GM23338 (cell line): ENCODE data around the gene RELL1. TPM values are rescaled to one million over a fixed set of nuclear protein-coding genes. Genes with fewer than 3 reads are reported as not detected.

Experiments used
- ATAC-seq: fragments of 200-7000 bp; cut with Tn5 transposase; 3 replicates; pipeline ENCODE4 v1.9.1; 2020
- DNase-seq: peaks from one replicate; pipeline ENCODE4 v3.0.0-alpha.2; 2015; ENCODE audit warnings: low spot score
- H2AFZ ChIP-seq: fragments of 200-600 bp; sonication (generic); 2 replicates; pipeline ENCODE4 v1.8.0; 2016; ENCODE audit warnings: antibody characterized with exemption, mild to moderate bottlenecking, moderate library complexity
- H3F3A ChIP-seq: fragments of 200-600 bp; sonication (generic); replicated peaks from 2 replicates; pipeline ENCODE4 v1.8.0; 2017; ENCODE audit warnings: antibody characterized with exemption, mixed run types, low read depth
- H3K27ac ChIP-seq: fragments of 200-600 bp; sonication (generic); 2 replicates; pipeline ENCODE4 v1.6.1; 2016; ENCODE audit warnings: low read depth
- H3K27me3 ChIP-seq: fragments of 200-600 bp; sonication (generic); 2 replicates; pipeline ENCODE4 v1.8.0; 2016; ENCODE audit warnings: mild to moderate bottlenecking, mixed run types, moderate library complexity; ENCODE audit not compliant: insufficient read depth
- H3K36me3 ChIP-seq: fragments of 200-600 bp; sonication (generic); 2 replicates; pipeline ENCODE4 v1.8.0; 2016; ENCODE audit warnings: mild to moderate bottlenecking; ENCODE audit not compliant: insufficient read depth
- H3K4me1 ChIP-seq: fragments of 200-600 bp; sonication (generic); 2 replicates; pipeline ENCODE4 v1.8.0; 2016; ENCODE audit warnings: mild to moderate bottlenecking, moderate library complexity; ENCODE audit not compliant: insufficient read depth
- H3K4me2 ChIP-seq: fragments of 200-600 bp; sonication (generic); 2 replicates; pipeline ENCODE4 v1.7.1; 2017; ENCODE audit warnings: mixed run types
- H3K4me3 ChIP-seq: fragments of 200-600 bp; sonication (generic); 2 replicates; pipeline ENCODE4 v1.6.1; 2016; ENCODE audit warnings: mixed run types
- H3K79me2 ChIP-seq: fragments of 200-600 bp; sonication (generic); replicated peaks from 2 replicates; pipeline ENCODE4 v1.8.0; 2017; ENCODE audit warnings: mild to moderate bottlenecking; ENCODE audit not compliant: insufficient read depth
- H3K9me2 ChIP-seq: fragments of 200-600 bp; sonication (generic); 2 replicates; pipeline ENCODE4 v1.8.0; 2017; ENCODE audit not compliant: insufficient read depth
- H4K20me1 ChIP-seq: fragments of 200-600 bp; sonication (generic); replicated peaks from 2 replicates; pipeline ENCODE4 v1.8.0; 2017; ENCODE audit warnings: mild to moderate bottlenecking; ENCODE audit not compliant: insufficient read depth
- H3K27ac Mint-ChIP-seq: 2 replicates; pipeline ENCODE4 v1.8.0; 2020; ENCODE audit warnings: inconsistent platforms, mild to moderate bottlenecking, moderate library complexity, mixed read lengths
- H3K27me3 Mint-ChIP-seq: 3 replicates; pipeline ENCODE4 v1.8.0; 2022; ENCODE audit warnings: low read depth, mild to moderate bottlenecking, moderate library complexity, mixed read lengths, inconsistent platforms; ENCODE audit not compliant: insufficient read depth, poor library complexity
- H3K36me3 Mint-ChIP-seq: 3 replicates; pipeline ENCODE4 v1.8.0; 2021; ENCODE audit warnings: low read depth, mild to moderate bottlenecking, inconsistent platforms, moderate library complexity, mixed read lengths
- H3K4me1 Mint-ChIP-seq: 3 replicates; pipeline ENCODE4 v1.8.0; 2020; ENCODE audit warnings: mild to moderate bottlenecking, inconsistent platforms, mixed read lengths
- H3K4me3 Mint-ChIP-seq: 3 replicates; pipeline ENCODE4 v1.8.0; 2021; ENCODE audit warnings: moderate library complexity, mild to moderate bottlenecking, inconsistent platforms, mixed read lengths
- H3K9me3 Mint-ChIP-seq: 3 replicates; pipeline ENCODE4 v1.8.0; 2020; ENCODE audit warnings: moderate library complexity, mild to moderate bottlenecking, inconsistent platforms, mixed read lengths
- CREB1 ChIP-seq: fragments of 250-450 bp; sonication (Bioruptor Pico); IDR thresholded peaks from 2 replicates; pipeline ENCODE4 v1.5.0; 2020; ENCODE audit warnings: low read depth, mild to moderate bottlenecking, moderate library complexity
- EZH2 ChIP-seq: fragments of 200-600 bp; sonication (generic); IDR thresholded peaks from one replicate; pipeline ENCODE4 v1.8.0; 2017; ENCODE audit warnings: antibody characterized with exemption, mild to moderate bottlenecking, low read depth; ENCODE audit not compliant: unreplicated experiment
- EZH2phosphoT487 ChIP-seq: fragments of 200-600 bp; sonication (generic); IDR thresholded peaks from one replicate; pipeline ENCODE4 v1.8.1; 2018; ENCODE audit warnings: antibody characterized with exemption; ENCODE audit not compliant: unreplicated experiment
- JUNB ChIP-seq: IDR thresholded peaks from one replicate; pipeline ENCODE4 v1.6.1; 2016; ENCODE audit warnings: antibody characterized with exemption; ENCODE audit not compliant: unreplicated experiment
- NANOG ChIP-seq: IDR thresholded peaks from 2 replicates; pipeline ENCODE4 v1.6.1; 2016; ENCODE audit warnings: antibody characterized with exemption, borderline replicate concordance
- POLR2AphosphoS5 ChIP-seq: IDR thresholded peaks from 2 replicates; pipeline ENCODE4 v1.6.1; 2016; ENCODE audit warnings: antibody characterized with exemption, low read depth
- STAT1 ChIP-seq: IDR thresholded peaks from one replicate; pipeline ENCODE4 v1.6.1; 2016; ENCODE audit warnings: antibody characterized with exemption; ENCODE audit not compliant: unreplicated experiment
- ZNF114 ChIP-seq: fragments of 250-450 bp; sonication (Bioruptor Pico); IDR thresholded peaks from 2 replicates; pipeline ENCODE4 v1.5.0; 2020; ENCODE audit warnings: mild to moderate bottlenecking, moderate library complexity
- ZNF331 ChIP-seq: fragments of 250-450 bp; sonication (Bioruptor Pico); IDR thresholded peaks from 2 replicates; pipeline ENCODE4 v1.5.0; 2020; ENCODE audit warnings: low read depth, mild to moderate bottlenecking, moderate library complexity
- polyA plus RNA-seq: library from polyadenylated mRNA; unstranded; fragments of >200 nt; fragmentation: Nextera tagmentation; extraction: Ambion mirVana; gene quantifications from 2 replicates; pipeline ENCODE4 v1.2.1, GENCODE V29; 2016
- total RNA-seq: library from RNA; depleted of rRNA; stranded (reverse); fragments of >200 nt; shearing (Covaris generic); gene quantifications from 2 replicates; pipeline ENCODE4 v1.2.3, GENCODE V29; 2014
- TF ChIP-seq, protein P1 (sequence below): IDR thresholded peaks from one replicate; pipeline ENCODE4 v1.6.1; 2018; ENCODE audit warnings: antibody characterized with exemption; ENCODE audit not compliant: unreplicated experiment
- TF ChIP-seq, protein P2 (sequence below): fragments of 250-450 bp; sonication (Bioruptor Pico); IDR thresholded peaks from 2 replicates; pipeline ENCODE4 v1.5.0; 2020; ENCODE audit warnings: mild to moderate bottlenecking, moderate library complexity
- TF ChIP-seq, protein P3 (sequence below), 2 experiments: fragments of 200-600 bp in 1 of 2; sonication (generic) in 1 of 2; conservative IDR thresholded peaks; 2 replicates each; pipeline versions ENCODE4 v1.5.1 to v1.6.1; 2016 to 2017; ENCODE audit warnings: antibody characterized with exemption in 2 of 2, low read depth in 2 of 2, mild to moderate bottlenecking in 2 of 2, moderate library complexity in 1 of 2
- TF ChIP-seq, protein P4 (sequence below): IDR thresholded peaks from 2 replicates; pipeline ENCODE4 v1.6.1; 2016; ENCODE audit warnings: antibody characterized with exemption

RELL1 gene
- total and polyA plus RNA-seq, 2 experiments from 2014 or later, result 2.8 to 28.5 TPM

DNA sequence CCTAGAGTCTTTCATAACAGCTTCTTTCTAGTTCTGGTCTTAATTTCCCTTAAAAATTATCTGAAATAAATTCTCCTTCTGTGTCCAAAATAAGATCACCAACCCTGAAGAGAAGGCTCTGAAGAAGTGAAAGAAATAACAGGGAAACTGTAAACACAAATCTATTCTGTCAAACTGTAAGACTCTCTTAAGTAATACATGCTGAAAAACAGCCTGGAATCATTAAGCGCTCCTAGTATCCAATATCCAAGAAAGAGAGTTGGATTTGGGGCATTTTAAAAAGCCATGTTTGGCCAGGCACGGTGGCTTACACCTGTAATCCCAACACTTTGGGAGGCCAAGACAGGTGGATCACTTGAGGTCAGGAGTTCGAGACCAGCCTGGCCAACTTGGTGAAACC lies 53.3 kb downstream of the RELL1 start:
- Mint-ChIP-seq H3K4me3 (no peak overlapping the region), H3K4me1 (peaks cover 8% of the 10 kb centered on the region), H3K36me3 (peaks cover 41% of the 10 kb centered on the region), H3K9me3 (no peaks in the 10 kb centered on the region), H3K27me3 (peaks cover 5% of the 10 kb centered on the region), H3K27ac (no peak overlapping the region)
- no peak for TF ChIP-seq CREB1
- TF ChIP-seq ZNF331, result no peak
- no peak for TF ChIP-seq EZH2
- TF ChIP-seq ZNF114 (CRISPR knock-in tag), result no peak
- TF ChIP-seq, protein P1, sequence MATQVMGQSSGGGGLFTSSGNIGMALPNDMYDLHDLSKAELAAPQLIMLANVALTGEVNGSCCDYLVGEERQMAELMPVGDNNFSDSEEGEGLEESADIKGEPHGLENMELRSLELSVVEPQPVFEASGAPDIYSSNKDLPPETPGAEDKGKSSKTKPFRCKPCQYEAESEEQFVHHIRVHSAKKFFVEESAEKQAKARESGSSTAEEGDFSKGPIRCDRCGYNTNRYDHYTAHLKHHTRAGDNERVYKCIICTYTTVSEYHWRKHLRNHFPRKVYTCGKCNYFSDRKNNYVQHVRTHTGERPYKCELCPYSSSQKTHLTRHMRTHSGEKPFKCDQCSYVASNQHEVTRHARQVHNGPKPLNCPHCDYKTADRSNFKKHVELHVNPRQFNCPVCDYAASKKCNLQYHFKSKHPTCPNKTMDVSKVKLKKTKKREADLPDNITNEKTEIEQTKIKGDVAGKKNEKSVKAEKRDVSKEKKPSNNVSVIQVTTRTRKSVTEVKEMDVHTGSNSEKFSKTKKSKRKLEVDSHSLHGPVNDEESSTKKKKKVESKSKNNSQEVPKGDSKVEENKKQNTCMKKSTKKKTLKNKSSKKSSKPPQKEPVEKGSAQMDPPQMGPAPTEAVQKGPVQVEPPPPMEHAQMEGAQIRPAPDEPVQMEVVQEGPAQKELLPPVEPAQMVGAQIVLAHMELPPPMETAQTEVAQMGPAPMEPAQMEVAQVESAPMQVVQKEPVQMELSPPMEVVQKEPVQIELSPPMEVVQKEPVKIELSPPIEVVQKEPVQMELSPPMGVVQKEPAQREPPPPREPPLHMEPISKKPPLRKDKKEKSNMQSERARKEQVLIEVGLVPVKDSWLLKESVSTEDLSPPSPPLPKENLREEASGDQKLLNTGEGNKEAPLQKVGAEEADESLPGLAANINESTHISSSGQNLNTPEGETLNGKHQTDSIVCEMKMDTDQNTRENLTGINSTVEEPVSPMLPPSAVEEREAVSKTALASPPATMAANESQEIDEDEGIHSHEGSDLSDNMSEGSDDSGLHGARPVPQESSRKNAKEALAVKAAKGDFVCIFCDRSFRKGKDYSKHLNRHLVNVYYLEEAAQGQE, result no peak
- TF ChIP-seq, protein P2, sequence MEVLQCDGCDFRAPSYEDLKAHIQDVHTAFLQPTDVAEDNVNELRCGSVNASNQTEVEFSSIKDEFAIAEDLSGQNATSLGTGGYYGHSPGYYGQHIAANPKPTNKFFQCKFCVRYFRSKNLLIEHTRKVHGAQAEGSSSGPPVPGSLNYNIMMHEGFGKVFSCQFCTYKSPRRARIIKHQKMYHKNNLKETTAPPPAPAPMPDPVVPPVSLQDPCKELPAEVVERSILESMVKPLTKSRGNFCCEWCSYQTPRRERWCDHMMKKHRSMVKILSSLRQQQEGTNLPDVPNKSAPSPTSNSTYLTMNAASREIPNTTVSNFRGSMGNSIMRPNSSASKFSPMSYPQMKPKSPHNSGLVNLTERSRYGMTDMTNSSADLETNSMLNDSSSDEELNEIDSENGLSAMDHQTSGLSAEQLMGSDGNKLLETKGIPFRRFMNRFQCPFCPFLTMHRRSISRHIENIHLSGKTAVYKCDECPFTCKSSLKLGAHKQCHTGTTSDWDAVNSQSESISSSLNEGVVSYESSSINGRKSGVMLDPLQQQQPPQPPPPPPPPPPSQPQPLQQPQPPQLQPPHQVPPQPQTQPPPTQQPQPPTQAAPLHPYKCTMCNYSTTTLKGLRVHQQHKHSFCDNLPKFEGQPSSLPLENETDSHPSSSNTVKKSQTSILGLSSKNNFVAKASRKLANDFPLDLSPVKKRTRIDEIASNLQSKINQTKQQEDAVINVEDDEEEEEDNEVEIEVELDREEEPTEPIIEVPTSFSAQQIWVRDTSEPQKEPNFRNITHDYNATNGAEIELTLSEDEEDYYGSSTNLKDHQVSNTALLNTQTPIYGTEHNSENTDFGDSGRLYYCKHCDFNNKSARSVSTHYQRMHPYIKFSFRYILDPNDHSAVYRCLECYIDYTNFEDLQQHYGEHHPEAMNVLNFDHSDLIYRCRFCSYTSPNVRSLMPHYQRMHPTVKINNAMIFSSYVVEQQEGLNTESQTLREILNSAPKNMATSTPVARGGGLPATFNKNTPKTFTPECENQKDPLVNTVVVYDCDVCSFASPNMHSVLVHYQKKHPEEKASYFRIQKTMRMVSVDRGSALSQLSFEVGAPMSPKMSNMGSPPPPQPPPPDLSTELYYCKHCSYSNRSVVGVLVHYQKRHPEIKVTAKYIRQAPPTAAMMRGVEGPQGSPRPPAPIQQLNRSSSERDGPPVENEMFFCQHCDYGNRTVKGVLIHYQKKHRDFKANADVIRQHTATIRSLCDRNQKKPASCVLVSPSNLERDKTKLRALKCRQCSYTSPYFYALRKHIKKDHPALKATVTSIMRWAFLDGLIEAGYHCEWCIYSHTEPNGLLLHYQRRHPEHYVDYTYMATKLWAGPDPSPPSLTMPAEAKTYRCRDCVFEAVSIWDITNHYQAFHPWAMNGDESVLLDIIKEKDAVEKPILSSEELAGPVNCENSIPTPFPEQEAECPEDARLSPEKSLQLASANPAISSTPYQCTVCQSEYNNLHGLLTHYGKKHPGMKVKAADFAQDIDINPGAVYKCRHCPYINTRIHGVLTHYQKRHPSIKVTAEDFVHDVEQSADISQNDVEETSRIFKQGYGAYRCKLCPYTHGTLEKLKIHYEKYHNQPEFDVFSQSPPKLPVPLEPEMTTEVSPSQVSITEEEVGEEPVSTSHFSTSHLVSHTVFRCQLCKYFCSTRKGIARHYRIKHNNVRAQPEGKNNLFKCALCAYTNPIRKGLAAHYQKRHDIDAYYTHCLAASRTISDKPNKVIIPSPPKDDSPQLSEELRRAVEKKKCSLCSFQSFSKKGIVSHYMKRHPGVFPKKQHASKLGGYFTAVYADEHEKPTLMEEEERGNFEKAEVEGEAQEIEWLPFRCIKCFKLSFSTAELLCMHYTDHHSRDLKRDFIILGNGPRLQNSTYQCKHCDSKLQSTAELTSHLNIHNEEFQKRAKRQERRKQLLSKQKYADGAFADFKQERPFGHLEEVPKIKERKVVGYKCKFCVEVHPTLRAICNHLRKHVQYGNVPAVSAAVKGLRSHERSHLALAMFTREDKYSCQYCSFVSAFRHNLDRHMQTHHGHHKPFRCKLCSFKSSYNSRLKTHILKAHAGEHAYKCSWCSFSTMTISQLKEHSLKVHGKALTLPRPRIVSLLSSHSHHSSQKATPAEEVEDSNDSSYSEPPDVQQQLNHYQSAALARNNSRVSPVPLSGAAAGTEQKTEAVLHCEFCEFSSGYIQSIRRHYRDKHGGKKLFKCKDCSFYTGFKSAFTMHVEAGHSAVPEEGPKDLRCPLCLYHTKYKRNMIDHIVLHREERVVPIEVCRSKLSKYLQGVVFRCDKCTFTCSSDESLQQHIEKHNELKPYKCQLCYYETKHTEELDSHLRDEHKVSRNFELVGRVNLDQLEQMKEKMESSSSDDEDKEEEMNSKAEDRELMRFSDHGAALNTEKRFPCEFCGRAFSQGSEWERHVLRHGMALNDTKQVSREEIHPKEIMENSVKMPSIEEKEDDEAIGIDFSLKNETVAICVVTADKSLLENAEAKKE, result no peak
- TF ChIP-seq, protein P3, sequence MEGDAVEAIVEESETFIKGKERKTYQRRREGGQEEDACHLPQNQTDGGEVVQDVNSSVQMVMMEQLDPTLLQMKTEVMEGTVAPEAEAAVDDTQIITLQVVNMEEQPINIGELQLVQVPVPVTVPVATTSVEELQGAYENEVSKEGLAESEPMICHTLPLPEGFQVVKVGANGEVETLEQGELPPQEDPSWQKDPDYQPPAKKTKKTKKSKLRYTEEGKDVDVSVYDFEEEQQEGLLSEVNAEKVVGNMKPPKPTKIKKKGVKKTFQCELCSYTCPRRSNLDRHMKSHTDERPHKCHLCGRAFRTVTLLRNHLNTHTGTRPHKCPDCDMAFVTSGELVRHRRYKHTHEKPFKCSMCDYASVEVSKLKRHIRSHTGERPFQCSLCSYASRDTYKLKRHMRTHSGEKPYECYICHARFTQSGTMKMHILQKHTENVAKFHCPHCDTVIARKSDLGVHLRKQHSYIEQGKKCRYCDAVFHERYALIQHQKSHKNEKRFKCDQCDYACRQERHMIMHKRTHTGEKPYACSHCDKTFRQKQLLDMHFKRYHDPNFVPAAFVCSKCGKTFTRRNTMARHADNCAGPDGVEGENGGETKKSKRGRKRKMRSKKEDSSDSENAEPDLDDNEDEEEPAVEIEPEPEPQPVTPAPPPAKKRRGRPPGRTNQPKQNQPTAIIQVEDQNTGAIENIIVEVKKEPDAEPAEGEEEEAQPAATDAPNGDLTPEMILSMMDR (conservative IDR thresholded peaks at IDR 0.05; ENCODE audit: low read depth in 2 of 2), result no peak
- TF ChIP-seq NANOG, result no peak
- no peak for TF ChIP-seq JUNB
- TF ChIP-seq EZH2phosphoT487, result no peak
- TF ChIP-seq STAT1, result no peak
- no peak for TF ChIP-seq POLR2AphosphoS5
- TF ChIP-seq, protein P4, sequence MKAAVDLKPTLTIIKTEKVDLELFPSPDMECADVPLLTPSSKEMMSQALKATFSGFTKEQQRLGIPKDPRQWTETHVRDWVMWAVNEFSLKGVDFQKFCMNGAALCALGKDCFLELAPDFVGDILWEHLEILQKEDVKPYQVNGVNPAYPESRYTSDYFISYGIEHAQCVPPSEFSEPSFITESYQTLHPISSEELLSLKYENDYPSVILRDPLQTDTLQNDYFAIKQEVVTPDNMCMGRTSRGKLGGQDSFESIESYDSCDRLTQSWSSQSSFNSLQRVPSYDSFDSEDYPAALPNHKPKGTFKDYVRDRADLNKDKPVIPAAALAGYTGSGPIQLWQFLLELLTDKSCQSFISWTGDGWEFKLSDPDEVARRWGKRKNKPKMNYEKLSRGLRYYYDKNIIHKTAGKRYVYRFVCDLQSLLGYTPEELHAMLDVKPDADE, result no peak
- no peaks in the 10 kb centered on the region for H3F3A ChIP-seq
- H2AFZ ChIP-seq, result no peak overlapping the region
- ATAC-seq (no peak), DNase-seq (no peak)
- no peak overlapping the region for H3K4me2 ChIP-seq
- H3K27ac ChIP-seq, result no peak overlapping the region
- no peaks in the 10 kb centered on the region for H3K4me1 ChIP-seq
- no peaks in the 10 kb centered on the region for H3K27me3 ChIP-seq
- H4K20me1 ChIP-seq, result no peaks in the 10 kb centered on the region
- peaks cover 6% of the 10 kb centered on the region; the same call in 1 of the 2 replicates for H3K9me2 ChIP-seq
- no peaks in the 10 kb centered on the region for H3K36me3 ChIP-seq
- H3K4me3 ChIP-seq, result no peak overlapping the region
- no peaks in the 10 kb centered on the region for H3K79me2 ChIP-seq
